22Rv1 (cell line): Measurements from ENCODE around the gene B9D2.

Source experiments
- ZFX ChIP-seq: fragments of 450-650 bp; IDR thresholded peaks from 2 replicates; pipeline ENCODE4 v1.6.1; 2017; ENCODE audit warnings: antibody characterized with exemption, borderline replicate concordance
- TF ChIP-seq, protein P1 (sequence below): fragments of 450-650 bp; IDR thresholded peaks from 2 replicates; pipeline ENCODE4 v1.5.1; 2017; ENCODE audit warnings: mild to moderate bottlenecking

DNA sequence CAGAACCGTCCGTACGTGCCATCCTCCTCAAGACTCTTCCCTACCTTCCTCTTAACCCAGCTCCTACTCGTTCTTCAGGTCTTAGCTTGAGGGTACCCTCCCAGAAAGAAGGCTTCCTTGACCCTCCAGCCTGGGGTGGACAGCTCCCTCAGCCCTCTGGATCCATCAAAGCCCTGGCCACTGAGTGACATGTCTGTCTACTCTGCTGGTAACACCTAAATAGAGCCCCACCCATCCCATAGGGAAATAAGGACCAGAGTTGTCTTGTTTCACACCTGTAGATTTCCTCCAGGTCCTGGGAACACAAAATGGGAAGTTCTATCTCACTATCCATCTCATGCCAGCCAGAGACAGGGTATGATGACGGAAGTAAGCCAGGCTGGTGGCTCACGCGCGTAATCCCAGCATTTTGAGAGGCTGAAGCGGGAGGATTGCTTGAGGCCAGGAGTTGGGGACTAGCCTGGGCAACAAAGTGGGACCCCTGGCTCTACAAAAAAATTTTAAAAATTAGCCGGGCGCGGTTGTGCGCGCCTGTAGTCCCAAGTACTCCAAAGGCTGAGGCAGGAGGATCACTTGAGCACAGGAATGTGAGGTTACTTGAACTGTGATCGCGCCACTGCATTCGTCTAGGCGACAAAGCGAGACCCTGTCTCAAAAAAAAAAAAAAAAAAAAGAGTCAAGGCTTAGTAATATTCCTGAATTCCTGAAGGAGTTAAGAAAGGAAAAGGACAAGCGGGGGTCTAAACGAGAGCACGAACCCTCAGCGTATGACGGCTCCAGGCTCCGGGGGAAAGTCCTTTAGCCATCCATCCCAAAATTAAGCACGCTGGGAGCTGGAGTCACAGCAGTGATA is 54.5 kb downstream of the B9D2 start:
- TF ChIP-seq, protein P1, sequence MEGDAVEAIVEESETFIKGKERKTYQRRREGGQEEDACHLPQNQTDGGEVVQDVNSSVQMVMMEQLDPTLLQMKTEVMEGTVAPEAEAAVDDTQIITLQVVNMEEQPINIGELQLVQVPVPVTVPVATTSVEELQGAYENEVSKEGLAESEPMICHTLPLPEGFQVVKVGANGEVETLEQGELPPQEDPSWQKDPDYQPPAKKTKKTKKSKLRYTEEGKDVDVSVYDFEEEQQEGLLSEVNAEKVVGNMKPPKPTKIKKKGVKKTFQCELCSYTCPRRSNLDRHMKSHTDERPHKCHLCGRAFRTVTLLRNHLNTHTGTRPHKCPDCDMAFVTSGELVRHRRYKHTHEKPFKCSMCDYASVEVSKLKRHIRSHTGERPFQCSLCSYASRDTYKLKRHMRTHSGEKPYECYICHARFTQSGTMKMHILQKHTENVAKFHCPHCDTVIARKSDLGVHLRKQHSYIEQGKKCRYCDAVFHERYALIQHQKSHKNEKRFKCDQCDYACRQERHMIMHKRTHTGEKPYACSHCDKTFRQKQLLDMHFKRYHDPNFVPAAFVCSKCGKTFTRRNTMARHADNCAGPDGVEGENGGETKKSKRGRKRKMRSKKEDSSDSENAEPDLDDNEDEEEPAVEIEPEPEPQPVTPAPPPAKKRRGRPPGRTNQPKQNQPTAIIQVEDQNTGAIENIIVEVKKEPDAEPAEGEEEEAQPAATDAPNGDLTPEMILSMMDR = no peak
- TF ChIP-seq ZFX = no peak
